ENCODE data around the gene PHLPP2.
"Not testable (repeated sequence)": the region's sequence is repeated elsewhere in the genome, so short reads cannot be mapped to it uniquely, and the experiment has no call there.

Gene PHLPP2

DNA sequence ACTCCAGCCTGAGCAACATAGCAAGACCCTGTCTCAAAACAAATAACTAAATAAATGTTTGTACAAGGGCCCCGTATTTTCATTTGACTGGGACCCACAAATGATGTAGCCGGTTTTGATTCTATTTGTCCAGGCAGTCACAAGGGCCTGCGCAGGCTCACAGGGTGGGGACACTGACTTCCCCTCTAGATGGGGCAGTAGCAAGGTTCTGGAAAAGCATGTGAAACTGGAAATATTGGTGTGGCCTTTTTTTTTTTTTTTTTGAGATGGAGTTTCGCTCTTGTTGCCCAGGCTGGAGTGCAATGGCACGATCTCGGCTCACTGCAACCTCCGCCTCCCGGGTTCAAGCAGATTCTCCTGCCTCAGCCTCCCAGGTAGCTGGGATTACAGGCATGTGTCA is 109.5 kb downstream of the PHLPP2 start:
- DNase-seq (ENCODE audit: low read depth) = not testable (repeated sequence)

- no peak for DNase-seq (ENCODE audit: low read depth)
Measured at GRCh38 chr16:71610936-71611871, 113.3 kb downstream of the PHLPP2 start.

DNA sequence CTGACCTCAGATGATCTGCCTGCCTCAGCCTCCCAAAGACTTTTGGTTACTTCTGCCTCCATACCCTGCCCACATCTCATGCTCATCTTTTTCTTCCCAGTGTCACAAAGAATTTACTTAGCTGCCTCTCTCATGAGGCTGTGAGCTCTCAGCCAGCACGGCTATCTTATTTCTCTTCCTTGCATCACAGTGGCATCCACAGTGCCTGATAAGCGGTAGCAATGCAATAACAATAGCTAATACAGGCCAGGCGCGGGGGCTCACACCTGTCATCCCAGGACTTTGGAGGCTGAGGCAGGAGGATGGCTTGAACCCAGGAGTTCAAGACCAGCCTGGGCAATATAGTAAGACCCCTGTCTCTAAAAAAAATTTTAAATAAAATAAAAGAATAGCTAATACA is 114.1 kb downstream of the PHLPP2 start:
- DNase-seq (ENCODE audit: low read depth) = no peak

- no peak for DNase-seq (ENCODE audit: low read depth)
Measured at GRCh38 chr16:71609066-71609465, 115.4 kb downstream of the PHLPP2 start.

GRCh38 chr16:71600822-71601221 is 123.7 kb downstream of the PHLPP2 start:
- no peak for DNase-seq (ENCODE audit: low read depth)

GRCh38 chr16:71598426-71598825 is 126.1 kb downstream of the PHLPP2 start:
- DNase-seq (ENCODE audit: low read depth) = not testable (repeated sequence)

DNA sequence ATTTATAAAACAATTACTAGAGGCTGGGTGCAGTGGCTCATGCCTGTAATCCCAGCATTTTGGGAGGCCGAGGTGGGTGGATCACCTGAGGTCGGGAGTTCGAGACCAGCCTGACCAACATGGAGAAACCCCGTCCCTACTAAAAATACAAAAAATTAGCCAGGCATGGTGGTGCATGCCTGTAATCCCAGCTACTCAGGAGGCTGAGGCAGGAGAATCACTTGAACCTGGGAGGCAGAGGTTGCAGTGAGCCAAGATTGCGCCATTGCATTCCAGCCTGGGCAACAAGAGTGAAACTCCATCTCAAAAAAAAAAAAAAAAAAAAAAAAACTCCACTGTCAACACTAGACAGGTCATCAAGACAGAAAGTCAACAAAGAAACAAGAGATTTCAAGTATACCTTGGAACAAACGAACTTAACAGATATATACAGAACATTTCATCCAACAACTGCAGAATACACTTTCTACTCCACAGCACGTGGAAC is 129.1 kb downstream of the PHLPP2 start:
- not testable (repeated sequence) for DNase-seq (ENCODE audit: low read depth)
